Measurements from ENCODE around the gene NUDT19.
"Not testable (repeated sequence)": the region's sequence is repeated elsewhere in the genome, so short reads cannot be mapped to it uniquely, and the experiment has no call there.

The NUDT19 gene

DNA sequence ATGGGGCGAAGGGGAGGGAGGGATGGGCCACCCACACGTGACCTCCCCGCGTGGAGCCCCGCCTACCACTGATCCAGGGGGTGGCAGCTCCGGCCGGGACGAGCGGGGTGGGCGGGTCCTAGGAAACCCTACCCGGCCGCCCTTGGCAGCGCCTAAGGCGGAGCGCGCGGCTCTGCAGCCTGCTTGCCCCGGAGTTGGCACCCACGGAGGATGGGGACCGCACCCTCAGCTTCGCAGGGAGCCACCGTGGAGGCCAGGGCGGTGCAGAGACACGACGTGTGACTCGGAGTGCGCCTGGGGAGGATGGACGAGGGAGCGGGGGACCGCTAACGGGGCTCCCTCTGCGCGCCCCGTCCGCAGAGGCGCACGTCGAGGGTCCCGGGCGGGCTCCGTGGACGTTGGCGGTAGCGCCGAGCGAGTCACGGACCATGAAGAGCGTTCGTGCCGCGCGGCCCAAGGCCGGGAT, 15.9 kb upstream of the NUDT19 start, which contains the start of gene RGS9BP:
Gene RGS9BP, plus strand, starts transcription at position 129 of the 466 bp plus-strand sequence. CDS start 416 bp downstream, outside the sequence.
- DNase-seq (ENCODE audit: low spot score) = peak; percentile 77

GRCh38 chr19:32676186-32676894, 15.3 kb upstream of the NUDT19 start:
- DNase-seq (ENCODE audit: low spot score) = no peak

GRCh38 chr19:32676895-32677359, 14.7 kb upstream of the NUDT19 start:
- DNase-seq (ENCODE audit: low spot score) = no peak

- DNase-seq (ENCODE audit: low spot score) = no peak
Measured at GRCh38 chr19:32677657-32678056, 14.0 kb upstream of the NUDT19 start.

DNA sequence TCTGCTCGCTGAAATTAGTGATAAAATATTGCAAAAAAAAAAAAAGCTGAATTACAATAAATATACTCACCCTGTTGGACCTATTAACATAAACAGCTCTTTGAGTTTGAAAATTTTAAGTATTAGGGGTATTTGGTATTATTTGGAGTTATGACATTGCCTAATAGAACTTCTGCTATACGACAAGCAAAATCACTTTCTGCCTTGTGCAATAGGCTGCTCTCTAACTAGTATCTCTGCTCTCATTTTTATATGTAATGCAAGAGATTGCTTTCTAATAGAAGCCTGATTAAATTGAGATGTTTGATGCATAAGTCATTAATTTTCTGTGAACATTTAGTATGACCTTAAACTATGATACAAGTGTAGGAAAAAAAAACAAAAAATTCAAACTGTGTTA, 10.6 kb upstream of the NUDT19 start:
- DNase-seq (ENCODE audit: low spot score) = no peak

- DNase-seq (ENCODE audit: low spot score) = no peak
Measured at GRCh38 chr19:32682317-32682716, 9.3 kb upstream of the NUDT19 start.

GRCh38 chr19:32686847-32687475, 4.7 kb upstream of the NUDT19 start:
- no peak for DNase-seq (ENCODE audit: low spot score)

GRCh38 chr19:32687681-32688080, 3.9 kb upstream of the NUDT19 start:
- DNase-seq (ENCODE audit: low spot score) = no peak

GRCh38 chr19:32688311-32688710, 3.3 kb upstream of the NUDT19 start:
- no peak for DNase-seq (ENCODE audit: low spot score)

- DNase-seq (ENCODE audit: low spot score) = peak; percentile 74
Measured at GRCh38 chr19:32691952-32692726, 518 bp downstream of the NUDT19 start.

DNA sequence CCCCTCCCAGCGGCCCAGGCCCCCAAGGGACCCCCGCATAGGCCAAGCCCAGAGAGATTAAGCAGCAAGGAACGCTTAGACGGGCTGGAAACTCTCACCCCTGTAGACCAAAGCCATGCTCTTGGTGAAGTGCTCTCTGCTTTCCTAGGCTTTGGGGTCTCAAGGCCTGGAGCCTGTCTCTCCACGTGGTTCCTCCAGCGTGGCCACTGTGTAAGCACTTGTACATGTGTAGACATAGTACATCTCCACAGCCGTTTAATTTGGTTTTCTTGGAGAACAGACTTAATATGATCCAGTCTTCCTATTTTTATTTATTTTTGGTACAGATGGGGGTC, 1.1 kb downstream of the NUDT19 start:
- peak; percentile 35 for DNase-seq (ENCODE audit: low spot score)

DNA sequence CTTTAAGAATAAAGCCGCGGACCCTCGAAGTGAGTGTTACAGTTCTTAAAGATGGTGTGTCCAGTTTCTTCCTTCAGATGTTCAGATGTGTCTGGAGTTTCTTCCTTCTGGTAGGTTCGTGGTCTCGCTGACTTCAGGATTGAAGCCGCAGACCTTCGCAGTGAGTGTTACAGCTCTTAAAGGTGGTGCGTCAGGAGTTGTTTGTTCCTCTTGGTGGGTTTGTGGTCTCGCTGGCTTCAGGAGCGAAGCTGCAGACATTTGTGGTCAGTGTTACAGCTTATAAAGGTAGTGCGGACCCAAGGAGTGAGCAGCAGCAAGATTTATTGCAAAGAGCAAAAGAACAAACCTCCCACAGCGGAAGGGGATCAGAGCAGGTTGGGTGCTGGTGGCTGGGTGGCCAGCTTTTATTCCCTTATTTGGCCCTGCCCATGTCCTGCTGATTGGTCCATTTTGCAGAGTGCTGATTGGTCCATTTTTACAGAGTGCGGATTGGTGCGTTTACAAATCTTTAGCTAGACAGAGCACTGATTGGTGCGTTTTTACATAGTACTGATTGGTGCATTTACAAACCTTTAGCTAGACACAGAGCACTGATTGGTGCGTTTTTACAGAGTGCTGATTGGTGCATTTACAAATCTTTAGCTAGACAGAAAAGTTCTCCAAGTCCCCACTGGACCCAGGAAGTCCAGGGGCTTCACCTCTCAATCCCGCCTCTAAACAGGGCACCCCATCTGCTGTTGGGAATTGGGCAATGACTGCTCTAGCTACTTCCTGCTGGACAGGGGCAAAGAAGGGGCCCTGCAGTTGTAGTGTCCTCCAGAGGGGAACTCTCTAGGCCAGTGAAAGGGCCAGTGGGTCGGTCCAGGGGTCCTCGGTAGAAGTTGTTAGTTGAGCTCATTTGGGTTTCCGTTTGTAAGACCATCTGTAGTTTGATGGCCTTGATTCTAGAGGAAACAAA, 1.8 kb downstream of the NUDT19 start:
- peak; percentile 63 for DNase-seq (ENCODE audit: low spot score)

- not testable (repeated sequence) for DNase-seq (ENCODE audit: low spot score)
Measured at GRCh38 chr19:32694316-32694715, 2.7 kb downstream of the NUDT19 start.

DNA sequence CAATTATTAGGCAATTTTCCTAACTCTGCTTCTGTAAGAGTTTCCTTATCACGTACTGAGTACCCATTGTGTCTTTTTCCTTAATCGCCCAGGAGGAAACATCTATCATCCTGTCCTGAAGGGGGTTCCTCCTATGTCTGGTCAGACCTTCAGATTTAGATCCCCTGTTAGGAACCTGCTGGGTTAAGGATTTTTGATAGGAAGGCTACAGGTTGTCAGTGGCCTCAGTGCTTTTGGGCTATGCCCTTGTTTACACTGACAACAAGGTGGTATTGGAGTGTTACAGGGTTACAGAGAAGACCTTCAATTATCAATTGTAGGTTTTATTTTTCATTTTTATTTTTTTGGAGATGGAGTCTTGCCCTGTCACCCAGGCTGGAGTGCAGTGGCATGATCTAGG, 3.2 kb downstream of the NUDT19 start:
- not testable (repeated sequence) for DNase-seq (ENCODE audit: low spot score)

GRCh38 chr19:32695506-32695905, 3.9 kb downstream of the NUDT19 start:
- not testable (repeated sequence) for DNase-seq (ENCODE audit: low spot score)

DNA sequence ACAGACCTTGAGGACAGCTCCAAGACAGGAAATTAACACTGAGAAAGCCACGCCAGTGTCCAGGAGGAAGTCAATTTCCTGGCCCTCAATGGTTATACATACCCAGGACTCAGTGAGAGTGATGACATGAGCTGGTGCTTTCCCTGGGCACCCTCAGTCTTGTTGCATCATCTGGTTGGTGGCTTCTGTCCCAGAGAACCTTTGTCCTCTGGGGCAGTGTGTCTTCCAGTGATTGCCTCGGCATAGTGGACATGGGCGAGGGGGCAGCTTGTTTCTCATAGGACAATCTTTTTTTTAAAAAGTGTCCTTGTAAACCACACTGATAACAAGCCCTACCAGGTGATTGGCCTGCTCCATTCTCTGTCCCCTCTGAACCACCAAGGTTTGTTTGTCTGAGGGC, 5.2 kb downstream of the NUDT19 start:
- DNase-seq (ENCODE audit: low spot score) = not testable (repeated sequence)

DNA sequence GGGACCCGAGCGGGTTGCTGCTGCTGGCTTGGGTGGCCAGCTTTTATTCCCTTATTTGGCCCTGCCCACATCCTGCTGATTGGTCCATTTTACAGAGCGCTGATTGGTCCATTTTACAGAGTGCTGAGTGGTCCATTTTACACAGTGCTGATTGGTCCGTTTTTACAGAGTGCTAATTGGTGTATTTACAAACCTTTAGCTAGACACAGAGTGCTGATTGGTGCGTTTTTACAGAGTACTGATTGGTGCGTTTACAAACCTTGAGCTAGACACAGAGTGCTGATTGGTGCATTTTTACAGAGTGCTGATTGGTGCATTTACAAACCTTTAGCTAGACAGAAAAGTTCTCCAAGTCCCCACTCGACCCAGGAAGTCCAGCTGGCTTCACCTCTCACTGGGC, 8.5 kb downstream of the NUDT19 start:
- DNase-seq (ENCODE audit: low spot score) = not testable (repeated sequence)

DNA sequence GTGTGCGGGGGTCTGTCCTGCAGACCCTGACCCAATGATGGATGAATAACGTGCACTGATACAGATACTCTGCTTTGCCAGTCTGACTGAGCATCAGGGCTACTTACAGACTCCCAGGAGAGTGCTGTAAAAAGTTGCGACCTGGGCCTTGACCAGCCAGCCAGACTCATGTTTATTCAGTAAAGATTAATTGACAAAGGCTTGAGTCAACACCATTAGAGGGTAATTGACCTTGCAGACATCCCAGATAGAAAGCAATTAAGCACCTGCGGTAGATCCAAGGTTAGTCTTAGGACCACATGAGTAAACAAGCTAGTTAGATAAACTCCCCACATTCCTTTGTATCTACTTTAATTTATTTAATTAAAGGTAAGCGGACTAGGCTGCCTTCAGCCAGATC, 10.4 kb downstream of the NUDT19 start:
- DNase-seq (ENCODE audit: low spot score) = no peak

- DNase-seq (ENCODE audit: low spot score) = not testable (repeated sequence)
Measured at GRCh38 chr19:32704006-32704405, 12.4 kb downstream of the NUDT19 start.

- peak; percentile 28 for DNase-seq (ENCODE audit: low spot score)
Measured at GRCh38 chr19:32708457-32708856, 16.8 kb downstream of the NUDT19 start.

DNA sequence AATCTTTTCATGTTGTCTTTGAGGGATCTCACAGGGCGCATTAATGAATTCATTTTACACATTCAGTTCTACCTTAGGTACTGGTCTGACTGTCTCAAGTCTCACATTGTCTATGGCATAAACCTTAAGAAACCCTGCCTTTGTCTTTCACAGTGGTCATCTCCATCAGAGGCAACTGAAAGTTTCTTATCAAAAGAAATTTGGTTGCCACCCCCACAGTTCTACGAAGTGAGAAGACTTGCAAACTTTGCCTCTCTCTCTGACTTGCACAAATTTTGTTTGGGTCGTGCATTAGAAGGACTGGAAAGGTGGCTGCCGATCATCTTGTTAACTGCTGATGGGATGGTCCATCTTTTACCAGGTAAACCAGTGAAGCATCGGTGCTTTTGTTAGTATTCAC, 17.4 kb downstream of the NUDT19 start:
- DNase-seq (ENCODE audit: low spot score) = no peak

- no peak for DNase-seq (ENCODE audit: low spot score)
Measured at GRCh38 chr19:32711747-32712146, 20.1 kb downstream of the NUDT19 start.
